ENCODE results near the gene TOR4A.

DNA sequence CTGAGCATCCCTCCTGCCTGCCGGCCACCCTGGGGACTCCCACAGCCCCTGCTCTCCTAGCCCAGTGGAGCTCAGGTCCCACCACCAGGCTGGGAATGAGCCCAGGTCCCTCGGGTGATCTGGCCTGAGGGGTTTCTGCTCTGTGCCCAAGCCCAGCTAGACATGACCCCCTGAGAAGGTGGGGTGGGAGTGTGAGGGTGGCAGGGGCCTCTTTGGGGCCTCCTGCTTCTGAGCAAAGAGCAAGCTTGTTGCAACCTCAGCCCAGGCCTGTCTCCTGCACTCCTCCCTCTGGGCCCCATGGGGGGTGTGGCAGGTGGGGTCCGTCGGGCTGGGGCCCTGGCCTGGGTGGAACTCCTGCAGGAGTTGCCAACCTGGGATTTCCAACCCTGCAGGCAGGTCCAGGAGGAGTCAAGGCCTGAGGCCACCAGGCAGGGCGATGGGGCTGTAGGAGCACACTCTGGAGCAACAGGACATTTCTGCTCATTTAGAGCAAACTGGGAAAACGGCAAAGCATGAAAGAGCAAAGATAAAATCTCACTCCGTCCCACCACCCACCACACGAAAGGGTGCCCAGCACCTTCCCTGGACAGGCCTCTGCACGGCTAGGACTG lies 35.9 kb downstream of the TOR4A start:
- TF ChIP-seq, protein P1, sequence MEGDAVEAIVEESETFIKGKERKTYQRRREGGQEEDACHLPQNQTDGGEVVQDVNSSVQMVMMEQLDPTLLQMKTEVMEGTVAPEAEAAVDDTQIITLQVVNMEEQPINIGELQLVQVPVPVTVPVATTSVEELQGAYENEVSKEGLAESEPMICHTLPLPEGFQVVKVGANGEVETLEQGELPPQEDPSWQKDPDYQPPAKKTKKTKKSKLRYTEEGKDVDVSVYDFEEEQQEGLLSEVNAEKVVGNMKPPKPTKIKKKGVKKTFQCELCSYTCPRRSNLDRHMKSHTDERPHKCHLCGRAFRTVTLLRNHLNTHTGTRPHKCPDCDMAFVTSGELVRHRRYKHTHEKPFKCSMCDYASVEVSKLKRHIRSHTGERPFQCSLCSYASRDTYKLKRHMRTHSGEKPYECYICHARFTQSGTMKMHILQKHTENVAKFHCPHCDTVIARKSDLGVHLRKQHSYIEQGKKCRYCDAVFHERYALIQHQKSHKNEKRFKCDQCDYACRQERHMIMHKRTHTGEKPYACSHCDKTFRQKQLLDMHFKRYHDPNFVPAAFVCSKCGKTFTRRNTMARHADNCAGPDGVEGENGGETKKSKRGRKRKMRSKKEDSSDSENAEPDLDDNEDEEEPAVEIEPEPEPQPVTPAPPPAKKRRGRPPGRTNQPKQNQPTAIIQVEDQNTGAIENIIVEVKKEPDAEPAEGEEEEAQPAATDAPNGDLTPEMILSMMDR (IDR thresholded peaks at IDR 0.05) = no peak
- TF ChIP-seq POLR2A (IDR thresholded peaks at IDR 0.05) = no peak
- no peak for TF ChIP-seq EP300 (IDR thresholded peaks at IDR 0.05)

All from ovary (tissue), 3 donors.